OCI-LY3 (cell line): ENCODE measurements around the gene CPNE2.
A peak's percentile ranks its signal among the peaks of the same experiment; 100 is the strongest.

Source experiments
- H2AFZ ChIP-seq: fragments of 200-600, 300-600 bp; shearing (Covaris generic); 2 replicates; pipeline ENCODE4 v1.6.0; 2014; ENCODE audit warnings: antibody characterized with exemption, low read depth, low read length
- H3K27ac ChIP-seq: fragments of 200-600, 300-600 bp; sonication (generic); 2 replicates; pipeline ENCODE4 v1.5.1; 2014; ENCODE audit warnings: mild to moderate bottlenecking, low read length, moderate library complexity, mixed read lengths
- H3K27me3 ChIP-seq: fragments of 200-600, 300-600 bp; sonication (generic); 2 replicates; pipeline ENCODE4 v1.6.1; 2014; ENCODE audit warnings: low read depth, low read length, mixed read lengths
- H3K36me3 ChIP-seq: fragments of 200-600, 300-600 bp; sonication (generic); replicated peaks from 2 replicates; pipeline ENCODE3; 2014; ENCODE audit warnings: low read depth, low read length, mixed read lengths
- H3K4me1 ChIP-seq: fragments of 300-600, 200-600 bp; sonication (generic); 2 replicates; pipeline ENCODE4 v1.6.1; 2014; ENCODE audit warnings: low read length, mixed read lengths
- H3K4me2 ChIP-seq: fragments of 200-600, 300-600 bp; sonication (generic); 2 replicates; pipeline ENCODE4 v1.6.1; 2014; ENCODE audit warnings: low read length, mixed read lengths
- H3K4me3 ChIP-seq: fragments of 300-600, 200-600 bp; sonication (generic); 2 replicates; pipeline ENCODE4 v1.5.1; 2014; ENCODE audit warnings: antibody characterized with exemption, mild to moderate bottlenecking, low read length, moderate library complexity
- H3K79me2 ChIP-seq: fragments of 300-600, 200-600 bp; shearing (Covaris generic); 2 replicates; pipeline ENCODE4 v1.6.1; 2014; ENCODE audit warnings: mild to moderate bottlenecking, low read length, mixed read lengths
- H3K9ac ChIP-seq: fragments of 300-600, 200-600 bp; shearing (Covaris generic); 2 replicates; pipeline ENCODE4 v1.6.0; 2014; ENCODE audit warnings: mild to moderate bottlenecking, low read length, moderate library complexity
- H3K9me3 ChIP-seq: fragments of 200-600, 300-600 bp; shearing (Covaris generic); 2 replicates; pipeline ENCODE4 v1.6.1; 2014; ENCODE audit warnings: low read length, mixed read lengths; ENCODE audit not compliant: insufficient read depth
- H4K20me1 ChIP-seq: fragments of 200-600, 300-600 bp; sonication (generic); 2 replicates; pipeline ENCODE4 v1.6.1; 2016; ENCODE audit warnings: low read length, mixed read lengths; ENCODE audit not compliant: insufficient read depth
- CTCF ChIP-seq: fragments of 200-600, 300-600 bp; sonication (generic); IDR thresholded peaks from 2 replicates; pipeline ENCODE4 v1.5.1; 2014; ENCODE audit warnings: antibody characterized with exemption, low read length, low read depth
- EZH2phosphoT487 ChIP-seq: fragments of 200-600 bp; shearing (Covaris generic); IDR thresholded peaks from 2 replicates; pipeline ENCODE4 v1.6.1; 2018; ENCODE audit warnings: antibody characterized with exemption, mixed run types, low read depth

CPNE2 gene

GRCh38 chr16:57184113-57184512 is 91.7 kb downstream of the CPNE2 start:
- H3K27me3 ChIP-seq: no peaks in the 10 kb centered on the region
- H3K4me2 ChIP-seq: peak overlapping the region; percentile 94
- no peak overlapping the region for H3K27ac ChIP-seq
- peak overlapping the region; percentile 87 for H3K4me3 ChIP-seq
- peak overlapping the region; percentile 77; the same call in 1 of the 2 replicates for H3K9ac ChIP-seq
- peaks cover 18% of the 10 kb centered on the region for H3K4me1 ChIP-seq
- H4K20me1 ChIP-seq: peaks cover 6% of the 10 kb centered on the region
- H3K9me3 ChIP-seq: no peaks in the 10 kb centered on the region
- H3K79me2 ChIP-seq: peaks cover 90% of the 10 kb centered on the region
- no peaks in the 10 kb centered on the region for H3K36me3 ChIP-seq
- H2AFZ ChIP-seq: no peak overlapping the region
- no peak for TF ChIP-seq CTCF
- no peak for TF ChIP-seq EZH2phosphoT487

- Histone ChIP-seq H3K9me3 (no peaks in the 10 kb centered on the region), H3K9ac (peak overlapping the region; percentile 77), H4K20me1 (peaks cover 6% of the 10 kb centered on the region), H3K27ac (peak overlapping the region; percentile 57), H2AFZ (peak overlapping the region; percentile 60; the same call in 1 of the 2 replicates), H3K4me3 (peak overlapping the region; percentile 87), H3K27me3 (no peaks in the 10 kb centered on the region), H3K36me3 (peaks cover 6% of the 10 kb centered on the region), H3K79me2 (peaks cover 90% of the 10 kb centered on the region), H3K4me2 (peak overlapping the region; percentile 94), H3K4me1 (peaks cover 18% of the 10 kb centered on the region)
- no peak for TF ChIP-seq EZH2phosphoT487
- TF ChIP-seq CTCF: no peak
These were observed 92.6 kb downstream of the CPNE2 start for GRCh38 chr16:57184887-57185445.

- Histone ChIP-seq H3K36me3 (peaks cover 8% of the 10 kb centered on the region), H3K79me2 (peaks cover 94% of the 10 kb centered on the region), H3K4me3 (peak overlapping the region; percentile 87), H3K27ac (peak overlapping the region; percentile 57), H3K4me2 (peak overlapping the region; percentile 94), H3K27me3 (no peaks in the 10 kb centered on the region), H2AFZ (peak overlapping the region; percentile 60), H3K9me3 (no peaks in the 10 kb centered on the region), H4K20me1 (peaks cover 7% of the 10 kb centered on the region), H3K4me1 (peaks cover 18% of the 10 kb centered on the region), H3K9ac (peak overlapping the region; percentile 77)
- TF ChIP-seq CTCF (no peak), EZH2phosphoT487 (no peak)
These were observed 93.1 kb downstream of the CPNE2 start for GRCh38 chr16:57185446-57185944.

GRCh38 chr16:57185945-57186871 is 93.8 kb downstream of the CPNE2 start, which contains the start of the genes PSME3IP1 and RSPRY1:
Gene PSME3IP1, minus strand, starts transcription at chr16:57186039. Its CDS starts 12,185 bp downstream, at chr16:57173854.
Gene RSPRY1, plus strand, starts transcription at chr16:57186329. Its CDS starts 18,330 bp downstream, at chr16:57204659.
- Histone ChIP-seq H3K27ac (peak within 1 kb of the TSS; percentile 57), H3K9me3 (no peaks in the 10 kb centered on the region), H2AFZ (peak within 1 kb of the TSS; percentile 60), H3K79me2 (peaks cover 94% of the 10 kb centered on the region), H3K36me3 (peaks cover 8% of the 10 kb centered on the region), H3K4me1 (peaks cover 18% of the 10 kb centered on the region), H4K20me1 (peaks cover 14% of the 10 kb centered on the region), H3K4me2 (peak within 1 kb of the TSS; percentile 95), H3K9ac (peak within 1 kb of the TSS; percentile 89), H3K27me3 (no peaks in the 10 kb centered on the region), H3K4me3 (peak within 1 kb of the TSS; percentile 95)
- TF ChIP-seq CTCF (no peak), EZH2phosphoT487 (no peak)
